ENCODE results near the gene ARID2.

- TF ChIP-seq CTCF (conservative IDR thresholded peaks at IDR 0.05; ENCODE audit: low read length): peak; percentile 90
- TF ChIP-seq EZH2phosphoT487 (IDR thresholded peaks at IDR 0.05; ENCODE audit: borderline replicate concordance, low read depth, low read length): no peak
These were observed 3.6 kb upstream of the ARID2 start for GRCh38 chr12:45725631-45726602.

Measured in OCI-LY7 (cell line).